HG02610 (cell line): ENCODE data around the gene FAM43B.
"Not testable (repeated sequence)": the region's sequence is repeated elsewhere in the genome, so short reads cannot be mapped to it uniquely, and the experiment has no call there.

ENCODE experiments used
- ATAC-seq: cut with Tn5 transposase; IDR thresholded peaks from one replicate; pipeline ENCODE4 v1.9.1; 2021; ENCODE audit warnings: mild to moderate bottlenecking, moderate library complexity; ENCODE audit not compliant: unreplicated experiment

Gene FAM43B, protein sequence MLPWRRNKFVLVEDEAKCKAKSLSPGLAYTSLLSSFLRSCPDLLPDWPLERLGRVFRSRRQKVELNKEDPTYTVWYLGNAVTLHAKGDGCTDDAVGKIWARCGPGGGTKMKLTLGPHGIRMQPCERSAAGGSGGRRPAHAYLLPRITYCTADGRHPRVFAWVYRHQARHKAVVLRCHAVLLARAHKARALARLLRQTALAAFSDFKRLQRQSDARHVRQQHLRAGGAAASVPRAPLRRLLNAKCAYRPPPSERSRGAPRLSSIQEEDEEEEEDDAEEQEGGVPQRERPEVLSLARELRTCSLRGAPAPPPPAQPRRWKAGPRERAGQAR

DNA sequence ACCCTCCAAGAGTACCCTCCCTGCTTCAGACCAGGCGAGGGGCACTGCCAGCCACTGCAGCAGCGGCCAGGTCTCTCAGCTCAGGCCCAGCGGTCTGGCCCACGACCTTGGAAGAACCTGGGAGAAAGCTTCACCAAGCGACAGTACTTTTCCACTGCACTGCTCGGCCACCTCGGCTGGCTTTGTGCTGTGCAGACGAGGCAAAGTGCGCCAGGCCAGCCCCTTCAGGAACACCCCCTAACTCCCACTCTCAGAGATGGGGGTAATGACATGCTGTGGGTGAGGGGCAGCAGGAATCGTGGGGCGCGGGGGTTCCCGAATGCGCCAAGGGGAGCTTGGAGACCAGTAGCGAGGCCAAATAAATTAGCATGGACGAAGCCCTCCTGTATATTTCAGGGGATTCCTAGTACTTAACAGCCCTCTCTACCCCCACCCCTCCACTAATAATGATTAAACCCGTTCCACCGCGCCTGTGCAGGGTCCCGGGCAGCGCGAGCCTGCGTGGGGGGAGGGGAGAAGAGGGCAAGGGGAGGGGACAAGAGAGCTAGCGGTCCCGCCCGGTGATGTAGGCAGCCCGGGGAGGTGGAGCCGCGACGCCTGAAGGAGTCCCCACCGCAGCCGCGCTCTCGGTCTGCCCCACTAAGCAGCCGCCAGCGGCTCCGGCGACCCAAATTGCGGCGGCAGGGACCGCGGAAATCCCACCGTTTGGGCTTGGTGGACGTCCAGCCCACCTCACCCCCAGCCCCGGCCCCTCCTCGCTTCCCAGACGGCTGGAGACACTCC lies at the start of gene FAM43B:
FAM43B (plus strand) TSS at position 629 of the 783 bp plus-strand sequence. CDS start 401 bp downstream, outside the sequence.
- no peak for ATAC-seq

DNA sequence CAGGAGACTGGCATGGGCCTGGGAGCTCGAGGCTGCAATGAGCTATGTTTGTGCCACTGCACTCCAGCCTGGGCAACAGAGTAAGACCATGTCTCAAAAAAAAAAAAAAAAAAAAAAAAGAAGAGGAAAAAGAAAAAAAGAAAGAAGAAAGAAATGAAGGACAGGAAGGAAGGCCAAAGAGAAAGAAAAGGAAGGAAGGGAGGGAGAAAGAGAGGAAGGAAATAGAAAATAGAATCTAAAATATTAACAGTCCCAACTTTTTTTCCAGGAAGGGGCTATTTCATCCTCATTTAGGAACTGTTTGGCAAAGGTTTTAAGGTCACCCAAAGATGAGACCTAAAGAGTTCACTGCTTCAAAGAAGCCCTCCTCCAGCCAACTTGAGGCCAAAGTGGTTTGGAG lies 46.9 kb upstream of the FAM43B start:
- ATAC-seq = no peak

DNA sequence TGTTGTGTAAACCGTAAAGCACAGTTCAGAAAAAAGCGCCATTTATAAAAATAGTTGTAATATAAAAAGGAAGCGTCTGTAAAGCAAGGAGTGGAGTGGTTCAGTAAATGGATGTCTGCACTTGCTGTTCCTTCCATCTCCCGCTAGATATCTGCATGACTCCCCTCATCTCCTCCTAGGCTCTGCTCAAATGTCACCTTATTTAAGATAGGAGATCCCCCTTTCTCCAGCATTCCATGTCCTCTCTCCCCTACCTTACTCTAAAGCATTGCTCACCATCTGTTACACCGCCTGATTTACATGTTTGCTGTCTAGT lies 45.2 kb upstream of the FAM43B start:
- ATAC-seq = no peak

DNA sequence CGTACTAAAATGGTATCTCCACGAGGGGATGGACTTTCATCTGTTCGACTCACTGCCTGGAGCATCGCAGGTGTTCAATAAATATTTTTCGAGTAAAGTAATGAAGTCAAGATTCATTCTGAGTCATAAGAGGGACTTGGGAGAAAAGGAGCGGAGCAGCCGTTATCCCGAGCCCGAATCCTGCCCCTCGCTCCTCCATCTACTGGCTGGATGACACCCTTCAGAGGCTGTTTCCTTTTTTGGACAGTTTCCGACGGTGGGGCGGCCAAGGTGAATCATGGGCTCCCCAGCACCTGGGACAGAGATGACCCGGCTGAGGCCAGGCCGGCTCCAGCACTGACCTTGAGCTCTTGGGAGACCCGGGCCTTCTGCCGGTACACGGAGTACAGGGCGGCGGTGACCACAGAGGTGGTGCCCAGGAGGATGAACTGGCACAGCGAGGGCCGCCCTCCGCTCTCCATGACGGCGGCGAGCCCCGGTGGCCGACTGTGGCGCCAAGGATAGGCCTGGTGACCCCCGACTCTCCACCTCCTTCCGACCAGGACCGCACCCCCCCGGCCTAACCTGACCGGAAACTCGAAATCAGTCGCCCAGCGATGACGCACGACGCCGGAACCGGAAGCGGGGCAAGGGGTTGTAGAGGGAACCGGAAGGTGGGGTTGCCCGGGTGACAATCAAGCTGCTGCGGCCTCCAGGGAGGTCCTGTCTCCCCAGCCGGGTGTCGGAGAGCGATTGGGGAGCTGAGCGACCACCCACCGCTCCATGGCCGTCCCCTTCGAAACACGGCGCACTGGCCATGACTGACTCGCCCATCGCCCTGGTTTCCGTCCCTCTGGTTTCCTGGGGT lies 44.6 kb upstream of the FAM43B start, which contains the start of gene MUL1:
MUL1 (minus strand) TSS at position 588 of the 847 bp plus-strand sequence; CDS start at position 461, 127 bp downstream.
- ATAC-seq = peak; percentile 89

DNA sequence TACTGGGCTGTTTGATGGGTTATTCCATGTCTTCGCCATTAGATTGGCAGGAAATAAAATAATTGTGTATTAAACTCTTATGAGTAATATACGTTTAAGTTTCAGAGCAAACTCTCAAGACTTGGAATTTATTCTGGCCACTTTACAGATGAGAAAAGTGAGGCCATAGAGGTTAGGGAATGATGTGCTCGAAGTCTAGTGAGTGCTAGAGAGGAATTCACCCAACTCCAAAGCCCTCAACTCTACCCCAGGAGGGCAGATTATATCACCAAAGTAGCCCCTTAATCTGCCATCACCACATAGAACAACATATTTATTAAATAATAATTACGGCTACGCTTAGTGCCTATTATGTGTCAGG lies 44.0 kb upstream of the FAM43B start:
- no peak for ATAC-seq

DNA sequence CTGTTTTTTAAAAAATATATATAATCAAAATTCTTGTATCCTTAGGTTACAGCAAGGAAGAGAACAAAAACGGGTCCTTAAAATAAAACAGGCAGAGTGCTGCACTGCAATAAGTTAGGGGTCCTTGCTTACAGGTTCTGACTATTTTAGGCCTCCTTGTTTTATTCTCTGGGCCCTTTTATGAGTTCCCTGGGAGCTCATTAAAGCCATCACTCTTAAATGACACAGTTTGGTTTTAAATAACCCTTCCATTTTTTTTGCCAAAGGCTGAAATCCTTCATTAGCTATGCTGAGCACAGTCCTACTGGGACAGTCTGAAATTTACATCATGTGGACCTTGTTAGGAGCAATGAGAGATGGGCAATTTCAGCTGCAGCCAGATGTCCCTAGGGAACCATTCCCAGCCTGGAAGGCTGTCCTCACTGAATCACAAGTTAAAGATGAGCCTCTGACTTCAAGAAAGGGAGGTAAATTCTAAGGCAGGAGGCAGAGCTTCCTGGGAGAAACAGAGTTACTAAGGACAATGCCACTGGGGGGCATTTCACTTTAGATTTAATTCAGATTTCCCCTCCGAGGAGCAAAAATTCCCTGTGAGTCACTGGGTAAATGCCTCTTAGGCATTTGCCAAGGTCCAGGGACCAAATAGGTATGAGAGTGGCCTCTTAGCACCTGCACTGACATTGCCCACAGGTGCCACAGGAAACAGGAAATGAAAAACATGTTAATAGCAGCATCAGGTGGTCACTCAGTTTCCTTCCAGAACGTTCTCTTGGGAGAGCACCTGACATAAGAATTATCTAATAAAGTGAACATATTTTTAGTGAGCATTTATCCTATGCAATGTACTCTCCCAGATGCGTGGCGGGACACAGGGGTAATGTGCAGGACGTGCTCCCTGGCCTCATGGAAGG lies 40.6 kb upstream of the FAM43B start:
- ATAC-seq = no peak

DNA sequence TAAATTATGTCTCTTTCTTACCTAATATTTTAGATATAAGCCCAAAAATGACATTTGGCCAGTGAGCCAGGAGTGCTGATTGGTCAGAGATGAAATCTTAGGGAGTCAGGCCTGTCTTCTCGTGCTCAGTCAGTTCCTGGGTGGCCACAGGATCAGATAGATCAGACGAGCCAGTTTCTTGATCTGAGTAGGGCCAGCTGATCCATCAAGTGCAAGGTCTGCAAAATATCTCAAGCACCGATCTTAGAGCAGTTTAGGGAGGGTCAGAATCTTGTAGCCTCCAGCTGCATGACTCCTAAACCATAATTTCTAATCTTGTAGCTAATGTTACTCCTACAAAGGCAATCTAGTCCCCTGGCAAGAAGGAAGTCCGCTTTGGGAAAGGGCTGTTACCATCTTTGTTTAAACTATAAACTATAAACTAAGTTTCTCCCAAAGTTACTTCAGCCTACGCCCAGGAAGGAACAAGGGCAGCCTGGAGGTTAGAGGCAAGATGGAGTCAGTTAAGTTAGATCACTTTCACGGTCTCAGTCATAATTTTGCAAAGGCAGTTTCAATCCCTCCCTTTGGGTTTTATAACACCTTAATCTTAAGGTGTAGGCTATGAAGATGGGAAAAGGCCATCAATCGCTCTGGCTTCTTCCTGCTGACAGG lies 32.6 kb upstream of the FAM43B start:
- not testable (repeated sequence) for ATAC-seq

DNA sequence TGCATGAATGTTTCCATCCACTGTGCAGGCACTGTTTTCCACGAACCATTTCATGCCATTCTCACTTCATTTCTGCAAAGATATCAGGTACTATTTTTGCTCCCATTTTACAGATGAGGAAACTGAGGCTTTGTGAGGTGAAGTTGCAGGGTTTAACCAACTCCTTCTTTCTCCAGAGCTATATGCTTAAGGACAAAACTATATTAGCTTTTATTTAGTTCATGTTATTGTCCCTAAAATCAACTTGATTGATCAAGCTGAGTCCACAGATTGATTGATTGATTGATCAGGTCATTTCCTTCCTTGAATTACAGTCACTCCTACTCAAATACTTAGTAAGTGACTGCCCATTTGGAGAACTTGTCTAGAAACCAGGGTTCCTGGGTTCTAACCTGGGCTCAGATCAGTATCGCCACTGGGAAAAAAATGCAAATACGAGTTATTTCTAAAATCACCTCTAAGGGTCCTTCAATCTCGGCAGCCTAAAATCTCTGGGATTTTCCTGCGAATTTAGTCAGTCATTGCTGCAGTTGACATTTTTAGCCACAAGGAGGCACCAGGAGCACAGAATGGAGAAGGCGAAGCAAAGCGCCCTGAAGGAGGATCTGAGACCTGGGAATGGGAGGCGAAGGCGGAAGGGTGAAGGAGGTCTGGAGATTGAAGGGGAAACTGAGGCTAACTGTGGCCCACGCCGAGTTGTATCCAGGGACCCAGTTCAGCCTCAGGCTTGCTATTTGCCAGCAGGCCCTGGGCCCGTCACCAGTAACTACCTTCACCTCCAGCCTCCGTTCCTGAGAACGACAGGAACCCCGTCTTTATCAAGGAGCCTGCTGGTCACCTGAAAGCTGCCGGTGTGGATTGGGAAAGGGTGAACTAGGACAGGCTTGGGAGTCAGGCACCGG lies 30.2 kb upstream of the FAM43B start:
- ATAC-seq = no peak

DNA sequence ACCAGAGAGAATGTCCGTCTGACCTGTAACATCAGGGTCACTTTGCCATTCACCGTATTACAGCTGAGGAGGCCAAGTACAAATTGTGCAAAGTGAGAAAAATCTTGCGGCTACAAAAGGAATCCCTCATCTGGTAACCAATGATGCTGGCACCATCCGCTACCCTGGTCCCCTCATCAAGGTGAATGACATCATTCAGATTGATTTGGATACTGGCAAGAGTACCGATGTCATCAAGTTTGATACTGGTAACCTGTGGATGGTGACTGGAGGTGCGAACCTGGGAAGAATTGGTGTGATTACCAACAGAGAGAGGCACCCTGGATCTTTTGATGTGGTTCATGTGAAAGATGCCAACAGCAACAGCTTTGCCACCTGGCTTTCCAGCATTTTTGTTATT lies 26.1 kb upstream of the FAM43B start:
- ATAC-seq = no peak

DNA sequence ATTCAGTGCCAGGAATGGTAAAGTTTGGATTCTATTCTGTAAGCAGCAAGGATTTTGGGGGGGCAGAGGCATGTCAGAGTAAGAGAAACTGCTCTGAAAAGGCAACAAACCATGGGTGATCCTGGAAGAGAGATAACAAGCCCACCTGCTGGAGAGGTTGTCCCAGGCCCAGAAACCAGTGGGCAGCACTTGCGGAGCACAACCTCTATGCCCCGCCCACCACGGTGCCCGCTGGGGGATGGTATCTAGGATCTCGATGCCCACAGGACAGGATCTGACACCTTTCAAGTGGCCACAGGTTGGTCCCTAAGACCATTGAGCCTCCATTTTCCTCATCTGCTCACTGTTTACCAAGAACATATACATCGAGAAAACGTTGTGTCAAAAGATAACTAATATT lies 24.2 kb upstream of the FAM43B start:
- ATAC-seq = no peak

DNA sequence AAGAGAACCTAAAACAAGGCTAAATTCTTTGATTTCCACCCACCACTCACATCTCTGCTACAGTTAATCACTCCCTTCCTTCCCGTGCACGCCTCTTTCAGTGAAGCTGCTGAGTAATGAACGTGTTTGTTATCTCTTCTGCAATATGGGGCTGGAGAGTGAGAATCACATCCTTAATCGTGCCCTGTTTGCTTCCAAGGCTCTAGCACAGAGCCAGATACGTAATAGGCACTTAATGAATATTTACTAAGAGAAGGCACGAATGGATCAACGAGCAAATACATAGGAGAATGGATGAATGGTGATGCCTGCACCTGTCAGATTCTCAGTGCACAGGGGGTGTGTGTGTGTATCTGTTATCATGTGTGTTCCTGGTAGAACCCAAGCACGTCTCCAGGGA lies 22.1 kb upstream of the FAM43B start:
- ATAC-seq = no peak

DNA sequence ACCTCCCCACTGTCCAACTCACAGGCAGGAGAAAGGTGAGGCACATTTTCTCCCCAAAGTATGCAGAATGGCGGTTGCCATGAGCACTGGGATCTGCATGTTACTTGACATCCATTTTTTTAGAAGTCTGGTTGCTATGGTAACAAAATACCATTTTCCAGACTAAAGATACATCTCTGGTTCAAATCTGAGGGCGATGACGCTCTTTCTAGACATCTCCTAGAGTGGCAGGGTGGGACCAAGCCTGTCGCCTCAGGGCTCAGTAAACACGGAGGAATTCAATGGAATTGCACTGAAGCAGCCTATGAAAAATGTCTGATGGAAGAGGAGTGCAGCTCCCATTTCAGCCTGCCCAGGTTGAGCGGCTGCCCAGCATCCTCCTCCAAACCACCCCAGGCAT lies 21.5 kb upstream of the FAM43B start:
- no peak for ATAC-seq

DNA sequence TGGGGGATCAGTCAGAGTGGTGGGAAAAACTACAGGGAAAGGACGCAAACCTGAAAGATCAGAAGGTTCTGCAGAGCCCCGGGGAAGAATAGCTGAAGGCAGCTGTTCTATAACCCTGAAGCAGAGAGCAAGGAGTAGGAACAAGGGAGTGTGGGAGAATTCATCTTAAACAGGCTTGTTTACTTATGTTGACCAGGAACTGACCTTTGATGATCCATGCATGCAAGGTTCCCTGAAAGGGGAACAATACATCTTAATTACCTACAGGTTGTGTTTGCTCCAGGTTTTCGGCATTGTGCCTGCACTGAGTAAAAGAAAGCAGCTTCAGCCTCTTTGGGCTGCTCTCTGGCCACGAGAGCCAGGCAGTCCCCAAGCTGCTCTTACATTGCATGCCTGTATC lies 18.7 kb upstream of the FAM43B start:
- ATAC-seq = no peak

DNA sequence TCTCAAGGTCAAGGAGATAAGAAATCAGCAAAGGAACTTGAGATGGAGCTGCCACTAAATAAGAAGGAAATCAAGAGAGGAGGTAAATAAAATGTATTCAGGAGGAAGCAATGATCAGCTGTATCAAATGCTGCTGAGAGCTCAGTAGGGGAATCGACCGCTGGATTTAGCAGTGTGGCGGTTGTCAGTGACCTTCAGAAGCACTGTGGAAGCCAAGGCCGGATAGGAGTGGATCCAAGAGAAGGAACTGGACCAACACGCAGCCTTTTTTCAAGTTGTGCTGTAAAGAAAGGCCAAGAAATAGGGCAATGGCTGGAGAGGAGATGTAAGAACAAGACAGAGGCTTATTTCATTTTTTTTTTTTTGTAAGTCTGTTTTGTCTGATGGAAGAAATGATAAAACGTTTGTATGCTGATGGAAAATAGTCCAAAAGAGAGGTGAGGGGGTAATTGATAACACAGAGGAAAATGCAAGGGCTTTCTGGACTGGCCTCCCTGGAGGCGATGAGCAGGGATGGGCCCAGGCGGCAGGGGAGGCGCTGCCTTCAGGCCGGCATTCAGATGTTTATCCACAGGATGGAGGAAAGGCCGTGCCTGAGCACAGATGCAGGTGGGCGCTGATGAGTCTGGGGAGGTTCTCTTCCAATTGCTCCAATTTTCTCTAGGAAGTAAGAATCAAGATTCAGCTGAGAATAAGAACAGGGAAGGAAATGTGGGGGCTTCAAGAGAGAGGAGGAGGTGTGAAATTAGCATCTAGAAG lies 17.5 kb upstream of the FAM43B start:
- no peak for ATAC-seq

DNA sequence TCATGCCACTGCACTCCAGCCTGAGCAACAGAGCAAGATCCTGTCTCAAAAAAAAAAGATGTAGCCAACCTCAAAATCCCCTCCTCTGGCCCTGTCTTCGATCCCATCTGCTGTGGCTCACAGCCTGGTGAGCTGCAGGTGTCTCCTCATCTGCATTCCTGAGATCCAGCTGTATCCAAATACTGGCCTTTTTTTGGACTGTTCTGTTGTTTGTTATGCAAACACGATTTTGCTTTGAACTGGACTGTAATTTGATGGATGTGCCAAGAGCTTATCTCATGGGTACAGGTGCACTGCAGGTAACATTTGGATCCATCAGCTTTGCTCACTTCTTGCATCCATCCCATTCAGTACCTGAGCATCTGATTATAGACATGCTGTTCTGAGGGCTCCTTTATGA lies 14.1 kb upstream of the FAM43B start:
- no peak for ATAC-seq

DNA sequence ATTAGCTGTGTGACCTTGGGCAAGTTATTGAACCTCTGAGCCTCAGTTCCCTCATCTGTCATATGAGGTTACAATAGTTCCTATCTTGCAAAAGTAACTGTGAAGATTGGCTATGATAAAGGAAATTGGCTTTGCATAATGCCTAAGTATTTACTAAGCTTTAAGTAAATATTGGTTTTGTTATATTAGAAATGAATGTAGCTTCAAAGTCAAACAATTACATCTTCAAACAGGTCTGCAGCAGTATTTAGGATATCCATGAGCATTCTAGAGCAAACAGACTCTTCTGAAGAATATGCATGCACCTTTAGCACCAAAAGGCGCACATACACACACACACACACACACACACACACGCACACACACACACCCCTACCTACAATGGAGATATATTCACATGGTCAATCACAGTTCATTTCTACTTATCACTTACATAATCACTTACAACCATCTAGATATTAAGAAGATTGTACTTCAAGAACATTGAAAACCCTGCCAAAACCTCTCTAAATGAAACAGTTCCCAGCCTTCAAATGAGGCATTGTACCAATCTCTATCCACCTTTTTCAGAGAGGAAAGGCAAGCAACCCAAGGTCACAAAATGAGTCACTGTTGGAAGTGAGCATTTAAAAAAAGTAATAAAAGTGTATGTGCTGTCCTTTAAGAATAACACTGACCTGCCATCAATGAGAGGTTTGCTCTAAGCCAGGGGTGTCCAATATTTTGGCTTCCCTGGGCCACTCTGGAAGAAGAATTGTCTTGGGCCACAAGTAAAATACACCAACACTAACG lies 13.4 kb upstream of the FAM43B start:
- ATAC-seq = no peak

DNA sequence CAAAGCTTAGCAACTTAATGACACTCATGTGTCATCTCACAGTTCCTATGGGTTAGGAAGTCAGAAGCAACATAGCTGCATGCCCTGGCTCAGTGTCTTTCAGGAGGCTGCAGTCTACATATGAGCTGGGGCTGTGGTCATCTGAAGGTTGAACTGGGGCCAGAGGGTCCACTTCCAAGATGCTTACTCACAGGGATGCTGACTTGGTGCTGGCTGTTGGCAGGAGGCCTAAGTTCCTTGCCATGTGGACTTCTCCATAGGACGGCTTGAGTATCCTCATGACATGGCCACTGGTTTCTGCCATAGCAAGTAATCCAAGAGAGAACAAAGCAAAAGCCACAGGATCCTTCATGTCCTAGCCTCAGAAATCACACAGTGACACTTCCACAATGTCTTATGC lies 12.1 kb upstream of the FAM43B start:
- ATAC-seq = no peak

DNA sequence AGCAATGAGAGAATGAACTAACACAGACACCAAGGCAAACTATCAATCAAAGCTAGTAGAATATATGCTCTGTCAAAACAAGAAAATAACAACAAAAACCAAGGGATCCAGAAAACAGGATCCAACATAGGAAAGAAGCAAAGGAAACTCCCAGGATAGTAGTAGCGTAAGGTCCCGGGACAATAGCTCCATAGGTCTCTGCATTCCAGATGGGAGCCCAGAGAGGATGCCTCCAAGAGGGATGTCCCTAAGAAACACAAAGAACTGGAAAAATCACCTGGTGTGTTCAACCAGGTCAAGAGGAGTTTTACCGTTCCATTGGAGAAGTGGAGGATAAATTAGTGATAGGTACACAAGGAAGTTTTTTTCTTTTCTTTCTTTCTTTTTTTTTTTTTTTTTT lies 5.7 kb upstream of the FAM43B start:
- no peak for ATAC-seq
